ENCODE measurements around the gene SPPL2B. TPM values are rescaled to one million over a fixed set of nuclear protein-coding genes. Genes with fewer than 3 reads are reported as not detected.

SPPL2B gene
- total and polyA plus RNA-seq, 9 of the 15 experiments (the other 6 are each of a cell fraction or from before 2014, with no cell fraction given), result 0.20 to 81.2 (median 15.1) TPM

GRCh38 chr19:2362046-2362969 lies 33.8 kb downstream of the SPPL2B start (continued):
- TF ChIP-seq, protein P1, sequence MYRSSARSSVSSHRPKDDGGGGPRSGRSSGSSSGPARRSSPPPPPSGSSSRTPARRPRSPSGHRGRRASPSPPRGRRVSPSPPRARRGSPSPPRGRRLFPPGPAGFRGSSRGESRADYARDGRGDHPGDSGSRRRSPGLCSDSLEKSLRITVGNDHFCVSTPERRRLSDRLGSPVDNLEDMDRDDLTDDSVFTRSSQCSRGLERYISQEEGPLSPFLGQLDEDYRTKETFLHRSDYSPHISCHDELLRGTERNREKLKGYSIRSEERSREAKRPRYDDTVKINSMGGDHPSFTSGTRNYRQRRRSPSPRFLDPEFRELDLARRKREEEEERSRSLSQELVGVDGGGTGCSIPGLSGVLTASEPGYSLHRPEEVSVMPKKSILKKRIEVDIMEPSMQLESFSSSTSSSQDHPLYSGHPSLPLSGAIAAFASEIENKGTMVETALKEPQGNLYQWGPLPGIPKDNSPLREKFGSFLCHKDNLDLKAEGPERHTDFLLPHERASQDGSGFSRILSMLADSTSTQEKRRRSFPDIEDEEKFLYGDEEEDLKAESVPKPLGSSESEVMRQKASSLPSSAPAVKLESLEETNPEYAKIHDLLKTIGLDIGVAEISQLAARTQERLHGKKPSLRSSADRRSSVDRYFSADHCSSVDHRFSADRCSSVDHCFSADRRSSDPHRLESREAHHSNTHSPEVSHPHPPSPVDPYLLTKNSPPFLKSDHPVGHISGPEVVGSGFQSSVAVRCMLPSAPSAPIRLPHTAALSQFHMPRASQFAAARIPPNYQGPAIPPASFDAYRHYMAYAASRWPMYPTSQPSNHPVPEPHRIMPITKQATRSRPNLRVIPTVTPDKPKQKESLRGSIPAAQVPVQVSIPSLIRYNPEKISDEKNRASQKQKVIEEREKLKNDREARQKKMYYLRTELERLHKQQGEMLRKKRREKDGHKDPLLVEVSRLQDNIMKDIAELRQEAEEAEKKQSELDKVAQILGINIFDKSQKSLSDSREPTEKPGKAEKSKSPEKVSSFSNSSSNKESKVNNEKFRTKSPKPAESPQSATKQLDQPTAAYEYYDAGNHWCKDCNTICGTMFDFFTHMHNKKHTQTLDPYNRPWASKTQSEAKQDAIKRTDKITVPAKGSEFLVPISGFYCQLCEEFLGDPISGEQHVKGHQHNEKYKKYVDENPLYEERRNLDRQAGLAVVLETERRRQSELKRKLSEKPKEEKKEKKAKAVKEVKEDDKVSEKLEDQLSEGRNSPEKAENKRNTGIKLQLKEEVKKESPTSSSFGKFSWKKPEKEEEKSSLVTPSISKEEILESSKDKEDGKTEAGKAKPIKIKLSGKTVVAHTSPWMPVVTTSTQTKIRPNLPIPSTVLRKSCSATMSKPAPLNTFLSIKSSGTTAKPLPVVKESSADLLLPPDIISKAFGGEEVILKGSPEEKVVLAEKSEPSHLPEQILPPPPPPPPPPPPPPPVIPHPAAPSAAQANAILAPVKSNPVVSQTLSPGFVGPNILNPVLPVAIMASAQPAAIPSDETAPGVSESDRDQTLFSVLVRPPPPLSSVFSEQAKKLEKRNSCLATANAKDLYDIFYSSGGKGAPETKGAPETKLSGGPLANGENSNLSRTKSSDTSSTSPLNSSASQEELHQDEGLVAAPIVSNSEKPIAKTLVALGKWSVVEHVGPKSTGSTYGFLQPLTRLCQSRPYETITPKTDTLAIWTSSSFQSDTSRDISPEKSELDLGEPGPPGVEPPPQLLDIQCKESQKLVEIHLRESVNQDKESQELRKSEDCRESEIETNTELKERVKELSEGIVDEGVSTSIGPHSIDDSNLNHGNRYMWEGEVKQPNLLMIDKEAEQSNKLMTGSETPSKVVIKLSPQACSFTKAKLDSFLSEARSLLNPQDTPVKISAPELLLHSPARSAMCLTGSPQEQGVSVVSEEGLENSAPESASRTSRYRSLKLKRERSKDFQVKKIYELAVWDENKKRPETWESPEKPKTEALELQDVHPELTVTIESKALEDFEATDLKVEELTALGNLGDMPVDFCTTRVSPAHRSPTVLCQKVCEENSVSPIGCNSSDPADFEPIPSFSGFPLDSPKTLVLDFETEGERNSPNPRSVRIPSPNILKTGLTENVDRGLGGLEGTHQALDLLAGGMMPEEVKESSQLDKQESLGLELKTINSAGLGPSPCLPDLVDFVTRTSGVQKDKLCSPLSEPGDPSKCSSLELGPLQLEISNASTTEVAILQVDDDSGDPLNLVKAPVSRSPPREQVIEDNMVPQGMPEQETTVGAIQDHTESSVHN (IDR thresholded peaks at IDR 0.05; ENCODE audit: borderline replicate concordance in 1 of 2, low read depth in 1 of 2), result no peak
- TF ChIP-seq USF1 (CRISPR knock-in tag; IDR thresholded peaks at IDR 0.05) (peak; percentile 47; the same call in 1 of the 2 replicates), HDAC1 (IDR thresholded peaks at IDR 0.05) (0 out of 4 replicates have a peak, but pooled peaks of 1 of the 2 experiments have one; percentile 33), SP1 (CRISPR knock-in tag; IDR thresholded peaks at IDR 0.05) (0 out of 2 replicates have a peak, but pooled peaks have one; percentile 43), PTBP1 (IDR thresholded peaks at IDR 0.05; ENCODE audit: low read depth, low read length) (no peak), NR2C1 (IDR thresholded peaks at IDR 0.05) (0 out of 2 replicates have a peak, but pooled peaks have one; percentile 7), NR2C1 (tag; IDR thresholded peaks at IDR 0.05) (no peak), HDGF (IDR thresholded peaks at IDR 0.05) (0 out of 2 replicates have a peak, but pooled peaks have one; percentile 23), TSHZ1 (CRISPR knock-in tag; IDR thresholded peaks at IDR 0.05) (no peak)
- TF ChIP-seq, protein P2, sequence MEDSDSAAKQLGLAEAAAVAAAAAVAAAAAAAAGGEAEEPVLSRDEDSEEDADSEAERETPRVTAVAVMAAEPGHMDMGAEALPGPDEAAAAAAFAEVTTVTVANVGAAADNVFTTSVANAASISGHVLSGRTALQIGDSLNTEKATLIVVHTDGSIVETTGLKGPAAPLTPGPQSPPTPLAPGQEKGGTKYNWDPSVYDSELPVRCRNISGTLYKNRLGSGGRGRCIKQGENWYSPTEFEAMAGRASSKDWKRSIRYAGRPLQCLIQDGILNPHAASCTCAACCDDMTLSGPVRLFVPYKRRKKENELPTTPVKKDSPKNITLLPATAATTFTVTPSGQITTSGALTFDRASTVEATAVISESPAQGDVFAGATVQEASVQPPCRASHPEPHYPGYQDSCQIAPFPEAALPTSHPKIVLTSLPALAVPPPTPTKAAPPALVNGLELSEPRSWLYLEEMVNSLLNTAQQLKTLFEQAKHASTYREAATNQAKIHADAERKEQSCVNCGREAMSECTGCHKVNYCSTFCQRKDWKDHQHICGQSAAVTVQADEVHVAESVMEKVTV (CRISPR knock-in tag; IDR thresholded peaks at IDR 0.05), result no peak

Data from K562 (cell line).